Measurements from ENCODE around the gene FMN1. TPM values are rescaled to one million over a fixed set of nuclear protein-coding genes. Genes with fewer than 3 reads are reported as not detected.

FMN1 gene
- total and polyA plus RNA-seq, 7 experiments from 2014 or later: 0.02 to 32.2 (median 1.0) TPM; not detected in 1

- H3K9me3 ChIP-seq (ENCODE audit: control insufficient read depth in 2 of 3, low read length in 3 of 3): no peaks in the 10 kb centered on the region
- POLR2A ChIA-PET: no interaction called here
- no peaks in the 10 kb centered on the region for H3K36me3 Mint-ChIP-seq
- CTCF ChIA-PET: no interaction called here
- DNase-seq (no peak), ATAC-seq (no peak)
- intact Hi-C loops (cut with micrococcal nuclease): no loop called here
- H3K9me3 Mint-ChIP-seq: peaks cover 0 to 4% (median 0%) of the 10 kb centered on the region in 11 donors
- H3K27me3 ChIP-seq (ENCODE audit: control insufficient read depth in 2 of 2, insufficient read depth in 2 of 2, low read length in 2 of 2): no peaks in the 10 kb centered on the region
- H3K4me1 ChIP-seq (ENCODE audit: control insufficient read depth in 2 of 2, insufficient read depth in 2 of 2, low read length in 2 of 2): no peaks in the 10 kb centered on the region
- H3K36me3 ChIP-seq (ENCODE audit: control insufficient read depth in 2 of 3, insufficient read depth in 3 of 3, low read length in 3 of 3): no peaks in the 10 kb centered on the region
- H3K27ac ChIP-seq (ENCODE audit: low read depth, low read length): no peak overlapping the region
- no peak overlapping the region for H3K4me3 Mint-ChIP-seq
- H3K4me1 Mint-ChIP-seq: peaks cover 0 to 1% (median 0%) of the 10 kb centered on the region in 7 donors
- H3K27ac Mint-ChIP-seq: peak overlapping the region in 1 of 9 donors; percentile 56
- no peak overlapping the region for H3K4me3 ChIP-seq (ENCODE audit: low read length)
- peaks cover 0 to 10% (median 7%) of the 10 kb centered on the region in 5 donors for H3K27me3 Mint-ChIP-seq
Observed at GRCh38 chr15:33113666-33114373, 80.7 kb downstream of the FMN1 start.

DNA sequence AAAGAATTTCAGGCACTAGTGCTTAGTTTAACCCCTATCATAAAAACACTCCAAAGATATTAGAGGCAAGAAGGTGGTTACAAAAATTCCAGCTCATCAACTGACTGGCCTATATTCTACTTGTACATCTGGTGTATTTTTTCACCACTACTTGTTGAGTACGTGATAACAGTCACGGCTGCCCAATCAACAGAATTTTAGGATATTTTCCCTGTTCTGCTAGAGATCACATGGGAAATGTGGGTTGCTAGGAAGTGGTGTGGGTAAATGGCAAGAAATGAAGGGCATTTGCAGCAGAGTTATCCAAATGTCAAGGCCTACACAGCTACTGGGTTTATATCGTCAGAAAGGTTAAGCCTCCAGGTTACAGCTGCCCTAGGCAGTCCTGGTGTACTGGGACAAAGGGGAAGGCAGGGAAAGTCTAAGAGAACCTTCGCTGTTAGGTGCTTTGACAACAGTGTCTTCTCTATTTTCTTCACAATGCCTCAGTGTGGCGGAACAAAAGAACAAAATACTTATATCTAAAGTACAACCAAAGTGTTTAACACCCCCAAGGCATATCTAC is 81.9 kb downstream of the FMN1 start:
- no peak overlapping the region for H3K27ac Mint-ChIP-seq

DNA sequence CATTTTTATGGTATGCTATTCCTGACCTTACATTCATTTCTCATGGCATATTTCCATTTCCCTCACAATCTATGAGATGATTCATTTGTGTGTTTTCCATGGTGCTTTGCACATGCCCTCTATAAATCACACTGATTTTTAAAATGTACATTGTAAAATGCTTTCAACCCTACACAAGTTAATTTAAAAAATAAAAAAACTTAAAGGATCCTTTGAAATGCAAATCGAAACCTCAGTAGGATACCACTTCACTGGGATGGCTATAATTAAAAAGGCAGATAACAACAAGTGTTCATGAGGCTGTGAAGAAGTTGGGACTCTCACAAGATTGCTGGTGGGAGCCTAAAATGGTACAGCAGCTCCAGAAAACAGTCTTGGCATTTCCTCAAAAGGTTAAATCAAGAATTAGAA is 83.5 kb downstream of the FMN1 start:
- Mint-ChIP-seq H3K9me3 (peaks cover 0 to 5% (median 0%) of the 10 kb centered on the region in 11 donors), H3K36me3 (peaks cover 0 to 3% (median 0%) of the 10 kb centered on the region in 5 donors), H3K4me3 (no peak overlapping the region), H3K27me3 (peaks cover 0 to 18% (median 0%) of the 10 kb centered on the region in 5 donors), H3K4me1 (peaks cover 0 to 24% (median 0%) of the 10 kb centered on the region in 7 donors), H3K27ac (no peak overlapping the region)
- Histone ChIP-seq H3K27me3 (ENCODE audit: control insufficient read depth in 2 of 2, insufficient read depth in 2 of 2, low read length in 2 of 2) (no peaks in the 10 kb centered on the region), H3K27ac (ENCODE audit: low read depth, low read length) (no peak overlapping the region), H3K9me3 (ENCODE audit: control insufficient read depth in 2 of 3, low read length in 3 of 3) (no peaks in the 10 kb centered on the region), H3K4me3 (ENCODE audit: low read length) (no peak overlapping the region), H3K36me3 (ENCODE audit: control insufficient read depth in 2 of 3, insufficient read depth in 3 of 3, low read length in 3 of 3) (no peaks in the 10 kb centered on the region), H3K4me1 (ENCODE audit: control insufficient read depth in 2 of 2, insufficient read depth in 2 of 2, low read length in 2 of 2) (no peaks in the 10 kb centered on the region)
- intact Hi-C loops (cut with micrococcal nuclease): no loop called here
- DNase-seq (no peak), ATAC-seq (no peak)
- CTCF ChIA-PET: no interaction called here
- POLR2A ChIA-PET: no interaction called here

More for the DNA sequence above, 81.9 kb downstream of the FMN1 start:
- CTCF ChIA-PET: interaction anchor here (0.5 kb wide), 1 partner anchor 26 kb away, joined by 3 read pairs; no protein-coding TSS in a partner anchor
- Mint-ChIP-seq H3K27me3 (peaks cover 0 to 14% (median 3%) of the 10 kb centered on the region in 5 donors), H3K9me3 (peaks cover 0 to 4% (median 0%) of the 10 kb centered on the region in 11 donors), H3K4me3 (no peak overlapping the region), H3K36me3 (no peaks in the 10 kb centered on the region), H3K4me1 (peaks cover 0 to 8% (median 0%) of the 10 kb centered on the region in 7 donors)
- no peaks in the 10 kb centered on the region for H3K27me3 ChIP-seq (ENCODE audit: control insufficient read depth in 2 of 2, insufficient read depth in 2 of 2, low read length in 2 of 2)
- H3K27ac ChIP-seq (ENCODE audit: low read depth, low read length): no peak overlapping the region
- H3K4me3 ChIP-seq (ENCODE audit: low read length): no peak overlapping the region
- DNase-seq (no peak), ATAC-seq (no peak)
- H3K4me1 ChIP-seq (ENCODE audit: control insufficient read depth in 2 of 2, insufficient read depth in 2 of 2, low read length in 2 of 2): no peaks in the 10 kb centered on the region
- intact Hi-C loops (cut with micrococcal nuclease): no loop called here
- POLR2A ChIA-PET: no interaction called here
- H3K9me3 ChIP-seq (ENCODE audit: control insufficient read depth in 2 of 3, low read length in 3 of 3): no peaks in the 10 kb centered on the region
- no peaks in the 10 kb centered on the region for H3K36me3 ChIP-seq (ENCODE audit: control insufficient read depth in 2 of 3, insufficient read depth in 3 of 3, low read length in 3 of 3)

DNA sequence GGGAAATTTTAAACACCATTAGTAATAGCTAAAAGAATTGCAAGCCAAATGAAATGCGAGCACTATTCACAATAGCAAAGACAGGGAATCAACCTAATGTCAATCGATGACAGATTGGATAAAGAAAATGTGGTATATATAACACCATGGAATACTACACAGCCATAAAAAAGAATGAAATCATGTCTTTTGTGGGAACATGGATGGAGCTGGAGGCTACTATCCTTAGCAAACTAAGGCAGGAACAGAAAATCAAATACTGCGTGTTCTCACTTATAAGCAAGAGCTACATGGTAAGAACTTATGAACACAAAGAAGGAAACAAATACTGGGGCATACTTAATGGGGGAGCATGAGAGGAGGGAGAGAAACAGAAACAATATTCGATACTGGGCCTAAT is 85.2 kb downstream of the FMN1 start:
- ATAC-seq: no peak
- Mint-ChIP-seq H3K27ac (no peak overlapping the region), H3K4me1 (peaks cover 0 to 41% (median 8%) of the 10 kb centered on the region in 7 donors), H3K9me3 (peaks cover 0 to 5% (median 0%) of the 10 kb centered on the region in 11 donors), H3K36me3 (peaks cover 0 to 3% (median 0%) of the 10 kb centered on the region in 5 donors), H3K4me3 (no peak overlapping the region), H3K27me3 (peaks cover 0 to 19% (median 0%) of the 10 kb centered on the region in 5 donors)
- intact Hi-C loops (cut with micrococcal nuclease): no loop called here
- ChIA-PET POLR2A (no interaction called here), CTCF (no interaction called here)
- H3K9me3 ChIP-seq (ENCODE audit: control insufficient read depth in 2 of 3, low read length in 3 of 3): no peaks in the 10 kb centered on the region
- H3K36me3 ChIP-seq (ENCODE audit: control insufficient read depth in 2 of 3, insufficient read depth in 3 of 3, low read length in 3 of 3): no peaks in the 10 kb centered on the region
- H3K4me3 ChIP-seq (ENCODE audit: low read length): no peak overlapping the region
- H3K27me3 ChIP-seq (ENCODE audit: control insufficient read depth in 2 of 2, insufficient read depth in 2 of 2, low read length in 2 of 2): no peaks in the 10 kb centered on the region
- DNase-seq: no peak
- H3K4me1 ChIP-seq (ENCODE audit: control insufficient read depth in 2 of 2, insufficient read depth in 2 of 2, low read length in 2 of 2): peaks cover 6 to 10% of the 10 kb centered on the region in 2 donors
- H3K27ac ChIP-seq (ENCODE audit: low read depth, low read length): no peak overlapping the region

GRCh38 chr15:33108518-33108917 is 86.0 kb downstream of the FMN1 start:
- intact Hi-C loops (cut with micrococcal nuclease): no loop called here
- Histone ChIP-seq H3K36me3 (ENCODE audit: control insufficient read depth in 2 of 3, insufficient read depth in 3 of 3, low read length in 3 of 3) (no peaks in the 10 kb centered on the region), H3K4me3 (ENCODE audit: low read length) (no peak overlapping the region), H3K27me3 (ENCODE audit: control insufficient read depth in 2 of 2, insufficient read depth in 2 of 2, low read length in 2 of 2) (no peaks in the 10 kb centered on the region), H3K9me3 (ENCODE audit: control insufficient read depth in 2 of 3, low read length in 3 of 3) (no peaks in the 10 kb centered on the region), H3K27ac (ENCODE audit: low read depth, low read length) (no peak overlapping the region), H3K4me1 (ENCODE audit: control insufficient read depth in 2 of 2, insufficient read depth in 2 of 2, low read length in 2 of 2) (peaks cover 6 to 15% of the 10 kb centered on the region in 2 donors)
- no peak for DNase-seq
- Mint-ChIP-seq H3K27me3 (peaks cover 0 to 19% (median 0%) of the 10 kb centered on the region in 5 donors), H3K4me1 (peaks cover 0 to 49% (median 11%) of the 10 kb centered on the region in 7 donors), H3K27ac (no peak overlapping the region), H3K9me3 (peaks cover 0 to 5% (median 0%) of the 10 kb centered on the region in 11 donors), H3K4me3 (no peak overlapping the region), H3K36me3 (peaks cover 0 to 3% (median 0%) of the 10 kb centered on the region in 5 donors)
- POLR2A ChIA-PET: no interaction called here
- CTCF ChIA-PET: no interaction called here
- ATAC-seq: no peak

- ChIA-PET POLR2A (no interaction called here), CTCF (interaction anchor here (0.7 kb wide), 1 partner anchor 94 kb away, joined by 3 read pairs; no protein-coding TSS in a partner anchor)
- Mint-ChIP-seq H3K4me3 (no peak overlapping the region), H3K27me3 (peaks cover 0 to 19% (median 0%) of the 10 kb centered on the region in 5 donors), H3K27ac (peak overlapping the region in 1 of 9 donors; percentile 27), H3K36me3 (peaks cover 0 to 3% (median 0%) of the 10 kb centered on the region in 5 donors), H3K9me3 (peaks cover 0 to 5% (median 0%) of the 10 kb centered on the region in 11 donors), H3K4me1 (peaks cover 0 to 55% (median 11%) of the 10 kb centered on the region in 7 donors)
- DNase-seq (no peak), ATAC-seq (no peak)
- Histone ChIP-seq H3K4me3 (ENCODE audit: low read length) (no peak overlapping the region), H3K4me1 (ENCODE audit: control insufficient read depth in 2 of 2, insufficient read depth in 2 of 2, low read length in 2 of 2) (peaks cover 6 to 21% of the 10 kb centered on the region in 2 donors), H3K9me3 (ENCODE audit: control insufficient read depth in 2 of 3, low read length in 3 of 3) (no peaks in the 10 kb centered on the region), H3K36me3 (ENCODE audit: control insufficient read depth in 2 of 3, insufficient read depth in 3 of 3, low read length in 3 of 3) (no peaks in the 10 kb centered on the region), H3K27ac (ENCODE audit: low read depth, low read length) (no peak overlapping the region), H3K27me3 (ENCODE audit: control insufficient read depth in 2 of 2, insufficient read depth in 2 of 2, low read length in 2 of 2) (no peaks in the 10 kb centered on the region)
- intact Hi-C loops (cut with micrococcal nuclease): no loop called here
Observed at GRCh38 chr15:33107950-33108349, 86.6 kb downstream of the FMN1 start.
